ENCODE results near the gene TEX19. TPM values are rescaled to one million over a fixed set of nuclear protein-coding genes. Genes with fewer than 3 reads are reported as not detected.

TEX19 gene
- total RNA-seq, 2 donors from 2014 or later = not detected

DNA sequence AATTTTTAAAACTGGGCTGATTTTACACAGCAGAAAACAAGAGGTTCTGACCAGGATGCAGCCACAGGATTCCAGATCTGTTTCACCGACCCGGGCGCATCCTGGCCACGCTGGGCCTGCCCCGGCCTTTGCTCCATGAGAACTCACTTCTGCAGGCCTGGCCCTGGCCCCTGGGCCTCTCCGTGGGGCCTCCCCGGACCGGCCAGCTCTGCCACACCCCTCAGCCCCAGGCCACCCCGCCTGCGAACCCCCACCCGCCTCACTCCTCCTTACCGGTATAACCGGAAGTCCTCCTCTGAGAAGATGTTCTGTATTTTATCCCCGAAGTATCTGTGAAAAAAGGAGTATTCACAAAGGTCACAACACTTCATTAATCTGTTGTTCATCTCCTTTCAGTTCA lies 46.0 kb downstream of the TEX19 start:
- no peak overlapping the region for H3K4me3 ChIP-seq
- H3K36me3 ChIP-seq = peaks cover 31% of the 10 kb centered on the region
- peaks cover 0 to 3% of the 10 kb centered on the region in 2 donors for H3K4me1 ChIP-seq
- H3K27ac ChIP-seq = no peak overlapping the region
- no peaks in the 10 kb centered on the region for H3K27me3 ChIP-seq
- no peaks in the 10 kb centered on the region for H3K9me3 ChIP-seq
- DNase-seq (ENCODE audit: low spot score) = no peak
- TF ChIP-seq, protein P1, sequence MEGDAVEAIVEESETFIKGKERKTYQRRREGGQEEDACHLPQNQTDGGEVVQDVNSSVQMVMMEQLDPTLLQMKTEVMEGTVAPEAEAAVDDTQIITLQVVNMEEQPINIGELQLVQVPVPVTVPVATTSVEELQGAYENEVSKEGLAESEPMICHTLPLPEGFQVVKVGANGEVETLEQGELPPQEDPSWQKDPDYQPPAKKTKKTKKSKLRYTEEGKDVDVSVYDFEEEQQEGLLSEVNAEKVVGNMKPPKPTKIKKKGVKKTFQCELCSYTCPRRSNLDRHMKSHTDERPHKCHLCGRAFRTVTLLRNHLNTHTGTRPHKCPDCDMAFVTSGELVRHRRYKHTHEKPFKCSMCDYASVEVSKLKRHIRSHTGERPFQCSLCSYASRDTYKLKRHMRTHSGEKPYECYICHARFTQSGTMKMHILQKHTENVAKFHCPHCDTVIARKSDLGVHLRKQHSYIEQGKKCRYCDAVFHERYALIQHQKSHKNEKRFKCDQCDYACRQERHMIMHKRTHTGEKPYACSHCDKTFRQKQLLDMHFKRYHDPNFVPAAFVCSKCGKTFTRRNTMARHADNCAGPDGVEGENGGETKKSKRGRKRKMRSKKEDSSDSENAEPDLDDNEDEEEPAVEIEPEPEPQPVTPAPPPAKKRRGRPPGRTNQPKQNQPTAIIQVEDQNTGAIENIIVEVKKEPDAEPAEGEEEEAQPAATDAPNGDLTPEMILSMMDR (IDR thresholded peaks at IDR 0.05) = no peak

DNA sequence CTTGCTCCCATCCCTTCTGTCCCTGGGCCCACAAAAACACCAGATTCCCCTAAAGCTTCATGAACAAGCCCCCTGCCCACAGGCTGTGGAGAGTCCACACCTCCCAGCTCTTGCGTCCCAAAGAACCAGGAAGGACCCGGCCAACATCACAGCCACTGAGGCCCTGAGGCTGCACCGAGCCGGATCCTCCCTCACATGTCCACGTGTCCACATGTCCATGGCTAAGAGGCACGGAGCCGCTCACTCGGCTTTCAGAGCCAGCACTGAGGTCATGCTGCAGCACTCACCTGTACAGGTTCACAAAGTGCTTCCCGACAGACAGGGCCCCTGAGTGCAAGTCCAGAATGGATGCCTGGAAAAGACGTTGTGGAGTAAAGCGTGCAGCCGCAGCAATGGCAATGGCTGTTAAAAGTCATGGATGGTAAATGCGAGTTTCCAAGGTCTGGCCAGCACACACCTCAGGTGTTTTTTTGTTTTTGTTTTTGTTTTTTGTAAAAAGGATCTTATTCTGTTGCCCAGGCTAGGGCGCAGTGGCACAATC lies 47.2 kb downstream of the TEX19 start:
- H3K4me3 ChIP-seq = no peak overlapping the region
- no peak overlapping the region for H3K27ac ChIP-seq
- H3K27me3 ChIP-seq = no peaks in the 10 kb centered on the region
- no peaks in the 10 kb centered on the region for H3K9me3 ChIP-seq
- TF ChIP-seq, protein P1 (IDR thresholded peaks at IDR 0.05) = no peak
- H3K4me1 ChIP-seq = peaks cover 0 to 3% of the 10 kb centered on the region in 2 donors
- peaks cover 30% of the 10 kb centered on the region for H3K36me3 ChIP-seq
- DNase-seq (ENCODE audit: low spot score) = no peak

DNA sequence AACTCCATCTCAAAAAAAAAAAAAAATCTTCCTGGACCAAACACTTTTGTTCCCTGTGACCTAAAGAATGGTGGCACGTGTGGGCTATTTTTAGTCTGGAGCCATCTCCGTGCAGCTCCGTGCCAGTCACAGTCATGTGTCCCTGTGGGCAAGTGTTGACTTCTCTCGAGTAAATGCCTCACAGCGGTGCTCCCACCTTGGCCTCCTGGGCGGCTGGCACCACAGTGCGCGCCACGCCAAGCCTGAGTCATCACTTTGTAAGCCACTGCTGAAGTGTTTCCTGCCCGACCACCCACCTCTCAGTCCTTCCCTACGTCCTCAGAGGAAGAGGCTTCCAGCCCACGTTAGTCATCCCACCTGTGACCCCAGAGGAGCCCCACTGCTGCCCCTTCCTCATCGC lies 48.2 kb downstream of the TEX19 start:
- Histone ChIP-seq H3K36me3 (peaks cover 19% of the 10 kb centered on the region), H3K27ac (peak overlapping the region; percentile 59 to 72), H3K4me3 (no peak overlapping the region), H3K27me3 (no peaks in the 10 kb centered on the region), H3K4me1 (peaks cover 0 to 3% of the 10 kb centered on the region in 2 donors), H3K9me3 (no peaks in the 10 kb centered on the region)
- TF ChIP-seq, protein P1 (IDR thresholded peaks at IDR 0.05) = no peak
- peak; percentile 68 for DNase-seq (ENCODE audit: low spot score)

DNA sequence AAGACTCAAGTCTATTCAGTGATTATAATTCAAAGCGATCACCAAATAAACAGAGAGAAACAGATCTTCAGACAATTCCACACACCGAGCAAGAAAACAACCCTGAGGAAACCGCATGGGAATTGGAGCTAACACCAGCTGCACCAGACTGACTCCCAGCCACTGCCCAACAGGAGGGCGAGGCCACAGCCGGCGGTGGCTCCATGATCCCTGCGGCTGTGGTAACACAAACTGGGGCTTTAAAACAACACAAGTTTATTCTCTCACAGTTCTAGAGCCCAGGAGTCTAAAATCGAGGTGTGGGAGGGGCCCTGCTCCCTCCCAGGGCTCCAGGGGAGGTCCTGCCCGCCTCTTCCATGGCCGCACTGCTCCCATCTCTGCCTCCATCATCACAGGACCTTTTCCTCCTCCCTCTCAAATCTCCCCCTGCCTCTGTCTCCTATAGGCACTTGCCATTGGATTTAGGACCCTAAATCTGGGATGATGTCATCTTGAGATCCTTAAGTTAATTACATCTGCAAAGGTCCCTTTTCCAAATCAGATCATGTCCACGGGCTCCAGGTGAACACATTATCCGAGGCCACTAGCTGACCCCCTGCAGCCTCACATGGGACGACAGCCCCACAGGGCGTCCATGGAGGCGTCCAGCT lies 49.4 kb downstream of the TEX19 start:
- H3K27ac ChIP-seq = no peak overlapping the region
- no peaks in the 10 kb centered on the region for H3K27me3 ChIP-seq
- no peaks in the 10 kb centered on the region for H3K9me3 ChIP-seq
- H3K4me3 ChIP-seq = no peak overlapping the region
- TF ChIP-seq, protein P1 (IDR thresholded peaks at IDR 0.05) = no peak
- peaks cover 0 to 8% of the 10 kb centered on the region in 2 donors for H3K4me1 ChIP-seq
- no peak for DNase-seq (ENCODE audit: low spot score)
- H3K36me3 ChIP-seq = peaks cover 9% of the 10 kb centered on the region

DNA sequence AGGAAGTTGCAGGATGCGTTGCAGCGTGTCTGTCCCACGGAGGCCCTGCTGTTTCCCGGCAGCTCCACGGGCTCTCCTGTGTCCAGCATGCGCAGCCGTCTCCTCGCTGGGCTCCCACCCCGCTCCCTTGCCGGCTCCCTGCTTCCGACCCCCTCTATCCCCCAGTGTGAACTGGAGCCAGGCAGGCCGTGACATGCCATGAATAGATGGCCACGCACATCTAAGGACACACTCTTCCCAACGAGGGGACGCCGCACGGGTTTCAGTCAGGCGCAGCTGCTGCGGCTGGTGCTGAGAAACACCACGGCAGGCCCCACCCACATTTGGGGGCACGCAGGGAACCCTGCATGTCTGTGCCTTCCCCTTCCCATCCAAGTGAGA lies 49.9 kb downstream of the TEX19 start:
- H3K27me3 ChIP-seq = no peaks in the 10 kb centered on the region
- TF ChIP-seq, protein P1 (IDR thresholded peaks at IDR 0.05) = no peak
- peaks cover 0 to 8% of the 10 kb centered on the region in 2 donors for H3K4me1 ChIP-seq
- peaks cover 5% of the 10 kb centered on the region for H3K36me3 ChIP-seq
- no peaks in the 10 kb centered on the region for H3K9me3 ChIP-seq
- H3K27ac ChIP-seq = no peak overlapping the region
- H3K4me3 ChIP-seq = no peak overlapping the region
- DNase-seq (ENCODE audit: low spot score) = no peak
